Activated T-helper 17 cell treated with anti-CD3 and anti-CD28 coated beads, Interleukin-2, amount 50 U/mL, for 72 hours (primary cell): ENCODE measurements around the gene CCL7. TPM values are rescaled to one million over a fixed set of nuclear protein-coding genes. Genes with fewer than 3 reads are reported as not detected.

Experiments used
- ATAC-seq: fragments of 150-1000 bp; cut with Tn5 transposase; replicated peaks from 2 replicates; pipeline ENCODE4 v1.10.0; 2021; ENCODE audit warnings: mild to moderate bottlenecking, moderate library complexity
- H3K27ac Mint-ChIP-seq: one replicate; pipeline ENCODE4 v1.8.0; 2022; ENCODE audit warnings: mixed read lengths
- H3K27me3 Mint-ChIP-seq: one replicate; pipeline ENCODE4 v1.8.0; 2022; ENCODE audit warnings: mixed read lengths
- H3K36me3 Mint-ChIP-seq: one replicate; pipeline ENCODE4 v1.8.0; 2022; ENCODE audit warnings: low read depth, mild to moderate bottlenecking, mixed read lengths
- H3K4me1 Mint-ChIP-seq: one replicate; pipeline ENCODE4 v1.8.0; 2022; ENCODE audit warnings: mixed read lengths
- H3K4me3 Mint-ChIP-seq: one replicate; pipeline ENCODE4 v1.8.0; 2022; ENCODE audit warnings: mild to moderate bottlenecking, mixed read lengths
- H3K9me3 Mint-ChIP-seq: one replicate; pipeline ENCODE4 v1.8.0; 2022; ENCODE audit warnings: mixed read lengths
- total RNA-seq, 2 donors: library from RNA; stranded (reverse); gene quantifications; one replicate each; pipeline ENCODE4 v1.2.3, GENCODE V29; 2022

The CCL7 gene
- total RNA-seq, 2 donors from 2014 or later: not detected

DNA sequence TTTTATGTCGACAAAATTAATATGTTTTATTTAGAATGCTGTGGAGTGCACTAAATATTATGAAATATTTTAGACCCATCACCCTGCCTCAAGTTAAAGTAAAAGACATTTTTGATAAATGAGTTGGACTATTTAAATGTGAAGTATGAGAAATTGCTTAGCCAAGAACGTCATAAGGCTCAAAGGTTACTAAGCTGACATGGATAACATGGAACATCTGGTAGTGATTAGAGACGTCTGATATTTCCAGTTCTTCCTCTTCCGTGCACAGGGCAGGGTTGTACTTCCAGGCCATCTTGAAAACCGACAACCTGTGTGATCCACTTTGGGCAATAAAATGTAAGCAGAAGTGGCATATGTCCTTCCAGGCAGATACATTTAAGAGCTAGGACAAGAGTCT is 42.1 kb downstream of the CCL7 start:
- no peaks in the 10 kb centered on the region for H3K4me1 Mint-ChIP-seq
- H3K36me3 Mint-ChIP-seq: no peaks in the 10 kb centered on the region
- H3K27me3 Mint-ChIP-seq: peaks cover 34% of the 10 kb centered on the region
- no peak overlapping the region for H3K27ac Mint-ChIP-seq
- H3K4me3 Mint-ChIP-seq: no peak overlapping the region
- no peaks in the 10 kb centered on the region for H3K9me3 Mint-ChIP-seq
- ATAC-seq: no peak

DNA sequence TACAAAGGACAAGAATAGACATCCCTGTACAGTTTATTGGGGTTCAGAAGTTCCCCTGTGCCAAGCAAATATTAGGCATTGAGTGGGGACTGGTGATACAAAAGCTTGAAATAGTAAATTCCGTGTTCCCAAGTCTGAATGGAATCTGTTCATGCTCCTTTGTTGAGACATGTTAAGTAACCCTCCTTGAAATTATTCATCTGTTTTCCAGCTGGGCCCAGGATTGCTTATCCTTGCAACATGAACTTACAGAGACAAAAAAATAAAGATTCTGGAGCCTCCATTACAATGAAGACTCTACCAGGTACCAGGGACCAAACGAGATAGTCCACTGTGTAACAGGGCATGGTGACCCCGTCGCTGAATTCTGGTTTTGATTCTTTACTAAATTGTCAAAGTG is 43.1 kb downstream of the CCL7 start:
- Mint-ChIP-seq H3K4me1 (no peaks in the 10 kb centered on the region), H3K36me3 (no peaks in the 10 kb centered on the region), H3K27me3 (peaks cover 33% of the 10 kb centered on the region), H3K27ac (no peak overlapping the region), H3K9me3 (no peaks in the 10 kb centered on the region), H3K4me3 (no peak overlapping the region)
- no peak for ATAC-seq

DNA sequence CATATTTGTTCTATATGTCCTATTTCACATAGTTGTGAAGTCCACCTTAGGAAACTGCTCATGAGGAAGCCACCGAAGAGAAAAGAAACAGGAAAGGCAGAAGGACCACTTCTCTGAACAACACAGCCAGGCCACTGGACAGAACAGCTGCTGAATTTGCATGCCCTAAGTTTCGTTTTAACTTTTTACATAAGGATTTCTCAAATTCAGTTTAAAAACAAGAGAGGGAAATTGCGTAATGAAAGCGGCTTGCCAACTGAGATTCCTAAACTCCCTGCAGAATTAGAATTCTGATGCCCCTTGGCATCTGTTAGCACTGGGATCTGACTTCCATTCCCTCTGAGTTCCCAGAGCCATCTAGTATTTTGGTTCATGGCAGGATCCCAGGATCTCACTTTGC is 44.3 kb downstream of the CCL7 start:
- no peak overlapping the region for H3K4me3 Mint-ChIP-seq
- no peaks in the 10 kb centered on the region for H3K36me3 Mint-ChIP-seq
- H3K9me3 Mint-ChIP-seq: no peaks in the 10 kb centered on the region
- ATAC-seq: no peak
- no peak overlapping the region for H3K27ac Mint-ChIP-seq
- H3K27me3 Mint-ChIP-seq: peaks cover 32% of the 10 kb centered on the region
- no peaks in the 10 kb centered on the region for H3K4me1 Mint-ChIP-seq

DNA sequence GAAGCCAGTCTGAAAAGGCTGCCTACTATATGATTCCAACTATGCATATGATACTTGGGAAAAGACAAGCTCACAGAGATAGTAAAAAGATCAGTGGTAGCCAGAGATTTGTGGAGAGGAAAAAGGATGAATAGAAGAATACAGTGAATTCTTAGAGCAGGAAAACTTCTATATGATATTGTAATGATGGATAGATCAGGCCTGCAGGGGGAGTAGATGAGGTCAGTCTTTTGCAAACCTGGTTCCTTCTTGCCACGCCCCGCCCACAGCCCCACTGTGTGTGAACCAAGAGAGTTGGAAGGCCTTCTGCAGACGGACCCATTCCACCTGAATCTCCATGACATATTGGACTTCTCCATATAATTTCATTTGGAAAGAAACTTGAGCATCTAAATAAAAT is 48.5 kb downstream of the CCL7 start:
- Mint-ChIP-seq H3K27me3 (peaks cover 30% of the 10 kb centered on the region), H3K4me3 (no peak overlapping the region), H3K9me3 (no peaks in the 10 kb centered on the region), H3K27ac (no peak overlapping the region), H3K36me3 (no peaks in the 10 kb centered on the region), H3K4me1 (no peaks in the 10 kb centered on the region)
- ATAC-seq: no peak

DNA sequence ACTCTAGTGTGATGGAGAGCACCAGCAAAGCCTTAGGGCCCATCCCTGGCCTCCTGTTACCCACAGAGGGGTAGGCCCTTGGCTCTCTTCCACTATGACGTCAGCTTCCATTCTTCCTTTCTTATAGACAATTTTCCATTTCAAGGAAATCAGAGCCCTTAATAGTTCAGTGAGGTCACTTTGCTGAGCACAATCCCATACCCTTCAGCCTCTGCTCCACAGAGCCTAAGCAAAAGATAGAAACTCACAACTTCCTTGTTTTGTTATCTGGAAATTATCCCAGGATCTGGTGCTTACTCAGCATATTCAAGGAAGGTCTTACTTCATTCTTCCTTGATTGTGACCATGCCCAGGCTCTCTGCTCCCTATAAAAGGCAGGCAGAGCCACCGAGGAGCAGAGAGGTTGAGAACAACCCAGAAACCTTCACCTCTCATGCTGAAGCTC is 49.0 kb downstream of the CCL7 start, which contains the start of gene CCL8:
TSS of gene CCL8 (plus strand) at position 397 of the 445 bp plus-strand sequence. CDS start 67 bp downstream, outside the sequence.
- no peak for ATAC-seq
- Mint-ChIP-seq H3K4me3 (no peak within 1 kb of the TSS), H3K9me3 (no peaks in the 10 kb centered on the region), H3K4me1 (no peaks in the 10 kb centered on the region), H3K27ac (no peak within 1 kb of the TSS), H3K36me3 (no peaks in the 10 kb centered on the region), H3K27me3 (peaks cover 26% of the 10 kb centered on the region)

Other genes starting within 250 kb of the CCL7 start
- gene CCL2, start 14.9 kb upstream of the CCL7 start, total RNA-seq: not detected
- gene CCL11, start 15.5 kb downstream of the CCL7 start, total RNA-seq: not detected
- gene CCL8, start 49.2 kb downstream of the CCL7 start, total RNA-seq: not detected
- gene CCL13, start 86.3 kb downstream of the CCL7 start, total RNA-seq: not detected
- under 1 TPM in 1 of 2 donors, not detected in 1; 0.45 TPM for gene CCL1, start 93.0 kb downstream of the CCL7 start, total RNA-seq